Dendritic cell treated with granulocyte-macrophage colony-stimulating factor and Interleukin-4, amounts not matched to agents 40 ng/mL and 50 ng/mL, for 4 days (primary cell): ENCODE results near the gene SMARCA4.
"Not testable (repeated sequence)": the region's sequence is repeated elsewhere in the genome, so short reads cannot be mapped to it uniquely, and the experiment has no call there.

ENCODE experiments used
- H3K27ac Mint-ChIP-seq: one replicate; pipeline ENCODE4 v1.8.0; 2022; ENCODE audit warnings: mild to moderate bottlenecking, mixed read lengths
- H3K27me3 Mint-ChIP-seq: one replicate; pipeline ENCODE4 v1.8.0; 2022; ENCODE audit warnings: mild to moderate bottlenecking, mixed read lengths
- H3K36me3 Mint-ChIP-seq: one replicate; pipeline ENCODE4 v1.8.0; 2022; ENCODE audit warnings: low read depth, mixed read lengths
- H3K4me1 Mint-ChIP-seq: one replicate; pipeline ENCODE4 v1.8.0; 2022; ENCODE audit warnings: low read depth, mixed read lengths
- H3K4me3 Mint-ChIP-seq: one replicate; pipeline ENCODE4 v1.8.0; 2022; ENCODE audit warnings: mild to moderate bottlenecking, moderate library complexity, mixed read lengths
- H3K9me3 Mint-ChIP-seq: one replicate; pipeline ENCODE4 v1.8.0; 2022; ENCODE audit warnings: mixed read lengths
- intact Hi-C: fragments of 100-400 bp; cut with micrococcal nuclease; formaldehyde crosslinking; loops from one replicate; pipeline ENCODE4 v1.15.0; 2022

Gene SMARCA4

DNA sequence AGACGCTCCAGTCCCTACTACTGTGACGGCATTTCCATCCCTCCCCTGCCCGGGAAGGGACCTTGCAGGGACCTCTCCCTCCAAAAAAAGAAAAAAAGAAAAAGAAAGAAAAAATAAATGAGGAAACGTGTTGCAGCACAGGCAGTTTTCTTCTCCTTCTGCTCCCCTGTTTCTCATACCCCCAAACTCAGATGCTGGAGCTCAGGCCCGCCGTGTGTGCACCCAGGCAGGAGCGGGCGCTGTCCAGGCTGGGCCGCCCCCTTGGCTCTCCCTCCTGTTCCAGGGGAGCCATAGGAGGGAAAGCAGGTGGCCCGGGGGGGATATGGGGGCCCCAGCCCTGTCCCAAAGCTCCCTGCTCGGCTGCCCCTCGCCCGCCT lies 38.2 kb upstream of the SMARCA4 start:
- H3K27me3 Mint-ChIP-seq, result no peaks in the 10 kb centered on the region
- intact Hi-C loops, result no loop called here
- no peak overlapping the region for H3K4me3 Mint-ChIP-seq
- H3K36me3 Mint-ChIP-seq, result peaks cover 97% of the 10 kb centered on the region
- H3K4me1 Mint-ChIP-seq, result peaks cover 6% of the 10 kb centered on the region
- no peaks in the 10 kb centered on the region for H3K9me3 Mint-ChIP-seq
- H3K27ac Mint-ChIP-seq, result no peak overlapping the region

DNA sequence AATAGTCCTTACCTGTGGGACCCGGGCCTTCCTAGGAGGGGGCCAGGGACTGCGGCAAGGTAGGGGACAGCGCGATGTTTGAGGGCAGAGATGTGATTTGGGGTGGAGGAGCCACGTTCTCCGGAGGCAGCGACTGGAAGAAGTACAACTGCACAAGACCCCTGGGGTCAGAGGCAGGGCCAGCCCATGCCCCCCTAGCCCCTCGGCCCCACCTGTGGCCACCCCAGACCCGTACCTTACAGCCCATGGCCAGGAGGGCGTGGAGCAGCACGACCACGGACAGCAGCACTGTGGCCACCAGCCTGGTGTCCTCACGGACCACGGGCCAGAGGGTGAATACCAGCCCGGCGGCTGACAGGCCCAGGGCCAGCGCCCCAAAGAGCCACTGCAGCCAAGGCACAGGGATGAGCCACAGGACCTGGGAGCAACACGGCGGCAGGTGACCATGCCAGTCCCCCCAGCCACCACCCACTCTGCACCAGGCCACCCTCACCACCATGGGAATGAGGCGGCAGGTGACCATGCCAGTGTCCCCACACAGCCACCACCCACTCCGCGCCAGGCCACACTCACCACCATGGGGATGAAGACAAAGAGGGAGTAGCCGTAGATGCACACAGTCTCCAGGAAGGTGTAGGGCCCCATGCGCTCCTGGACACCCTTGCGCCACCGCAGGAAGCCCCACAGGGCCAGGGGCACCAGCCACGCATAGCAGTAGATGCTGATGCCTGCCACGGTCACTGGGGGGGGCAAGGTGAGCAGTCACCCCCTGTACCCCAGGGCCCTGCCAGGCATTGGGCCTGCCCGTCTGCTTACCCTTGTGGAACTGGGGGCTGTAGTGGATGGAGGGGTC lies 37.3 kb upstream of the SMARCA4 start:
- intact Hi-C loops, result no loop called here
- Mint-ChIP-seq H3K36me3 (peaks cover 96% of the 10 kb centered on the region), H3K27ac (no peak overlapping the region), H3K4me1 (peaks cover 12% of the 10 kb centered on the region), H3K9me3 (no peaks in the 10 kb centered on the region), H3K27me3 (no peaks in the 10 kb centered on the region), H3K4me3 (no peak overlapping the region)

DNA sequence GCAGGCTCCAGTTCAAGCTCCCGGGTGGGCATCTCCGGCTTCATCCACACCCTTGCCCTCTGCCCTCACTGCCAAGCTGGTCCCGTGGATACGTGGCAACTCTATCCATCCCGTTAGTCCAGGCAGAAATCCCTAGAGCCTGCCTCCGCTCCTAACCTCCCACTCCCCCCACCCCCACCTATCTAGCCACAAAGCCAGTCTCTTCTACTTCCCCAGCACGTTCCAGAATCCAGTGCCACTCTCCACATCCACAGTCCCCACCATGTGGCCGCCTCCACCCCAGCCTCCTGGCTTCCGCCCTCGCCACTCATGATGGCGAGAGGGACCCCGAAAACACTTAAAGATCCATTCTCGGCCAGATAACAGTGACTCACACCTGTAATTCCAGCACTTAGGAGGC lies 36.2 kb upstream of the SMARCA4 start:
- Mint-ChIP-seq H3K27ac (no peak overlapping the region), H3K36me3 (peaks cover 95% of the 10 kb centered on the region), H3K4me1 (peaks cover 17% of the 10 kb centered on the region), H3K27me3 (no peaks in the 10 kb centered on the region), H3K9me3 (no peaks in the 10 kb centered on the region), H3K4me3 (no peak overlapping the region)
- intact Hi-C loops, result no loop called here

DNA sequence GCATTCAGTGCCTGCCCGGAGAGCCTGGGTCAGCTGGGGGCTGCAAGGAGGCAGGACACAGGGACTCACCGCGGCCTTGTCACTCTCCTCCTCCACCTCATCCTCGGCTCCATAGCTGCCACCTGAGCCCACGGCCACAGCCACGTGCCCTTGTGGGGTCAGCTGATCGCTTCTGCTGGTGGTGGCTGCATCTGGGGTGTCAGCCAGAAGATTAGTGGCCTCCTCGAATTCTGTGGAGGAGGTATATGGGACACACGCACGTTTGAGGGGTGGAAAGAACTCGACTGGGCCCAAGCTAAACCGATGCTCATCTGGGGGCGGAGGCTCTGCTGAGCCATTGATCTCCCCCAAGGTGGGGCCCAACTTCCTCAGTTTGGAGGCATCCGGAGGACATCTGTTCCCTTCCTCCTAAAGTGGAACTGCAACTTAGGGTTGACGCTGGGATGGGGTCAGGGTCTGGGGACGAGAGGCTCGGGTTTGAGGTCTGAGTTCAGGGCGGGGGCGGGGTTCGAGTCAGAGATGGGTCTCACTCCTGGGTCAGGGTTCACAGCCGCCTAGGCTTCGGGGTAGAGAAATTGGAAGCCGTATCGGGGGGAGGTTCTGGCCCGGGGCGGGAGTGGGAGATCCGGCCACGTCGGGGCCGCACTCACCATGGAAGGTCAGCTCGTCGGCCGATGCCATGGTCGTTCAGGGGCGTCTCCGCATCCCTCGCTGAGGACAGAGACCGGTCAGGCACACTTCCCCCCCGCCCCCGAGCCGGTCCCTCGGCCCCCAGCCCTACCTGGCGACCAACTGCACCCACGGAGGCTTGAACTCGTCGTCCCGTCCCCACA lies 32.9 kb upstream of the SMARCA4 start:
- H3K27me3 Mint-ChIP-seq, result no peaks in the 10 kb centered on the region
- peaks cover 77% of the 10 kb centered on the region for H3K36me3 Mint-ChIP-seq
- peak overlapping the region; percentile 97 for H3K4me3 Mint-ChIP-seq
- no peaks in the 10 kb centered on the region for H3K9me3 Mint-ChIP-seq
- peak overlapping the region; percentile 87 for H3K27ac Mint-ChIP-seq
- peaks cover 19% of the 10 kb centered on the region for H3K4me1 Mint-ChIP-seq
- intact Hi-C loops, result loop anchor here (1.0 kb wide), 1 partner anchor 57 kb away; the partner anchor contains the start of gene CARM1

DNA sequence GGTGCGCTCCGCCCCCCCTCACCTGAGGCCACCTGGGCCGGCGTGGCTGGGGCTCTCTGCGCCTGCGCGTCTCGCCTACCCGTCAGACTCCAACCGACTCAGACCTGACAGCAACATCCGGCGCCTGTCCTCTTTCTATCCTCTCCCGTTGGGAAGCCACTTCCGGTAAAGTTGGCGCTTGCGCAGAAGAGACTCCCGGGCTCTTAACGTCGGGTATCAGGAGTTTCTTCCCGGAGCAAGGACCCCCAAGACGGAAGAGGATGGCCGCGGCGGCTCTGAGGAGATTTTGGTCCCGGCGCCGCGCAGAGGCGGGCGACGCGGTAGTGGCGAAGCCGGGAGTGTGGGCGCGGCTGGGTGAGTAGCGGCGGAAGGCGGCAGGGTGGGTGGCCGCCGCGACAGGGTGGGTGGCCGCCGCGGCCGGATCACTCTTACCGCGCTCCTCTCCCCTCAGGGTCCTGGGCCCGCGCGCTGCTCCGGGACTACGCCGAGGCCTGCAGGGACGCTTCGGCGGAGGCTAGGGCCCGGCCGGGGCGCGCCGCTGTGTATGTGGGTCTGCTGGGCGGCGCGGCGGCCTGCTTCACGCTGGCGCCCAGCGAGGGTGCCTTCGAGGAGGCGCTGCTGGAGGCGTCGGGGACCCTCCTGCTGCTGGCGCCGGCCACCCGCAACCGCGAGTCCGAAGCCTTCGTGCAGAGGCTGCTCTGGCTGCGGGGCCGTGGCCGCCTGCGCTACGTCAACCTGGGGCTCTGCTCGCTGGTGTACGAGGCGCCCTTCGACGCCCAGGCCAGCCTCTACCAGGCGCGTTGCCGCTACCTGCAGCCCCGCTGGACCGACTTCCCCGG lies 32.0 kb upstream of the SMARCA4 start, which contains the start of the genes TIMM29 and YIPF2:
Gene TIMM29, plus strand, starts transcription at position 249 of the 839 bp plus-strand sequence. Its CDS starts 12 bp downstream, at position 261.
Gene YIPF2, minus strand, starts transcription at position 77 of the 839 bp plus-strand sequence. CDS start 229 bp downstream, outside the sequence.
- intact Hi-C loops, result loop anchor here (1.0 kb wide), 1 partner anchor 57 kb away; the partner anchor contains the start of gene CARM1
- no peaks in the 10 kb centered on the region for H3K9me3 Mint-ChIP-seq

DNA sequence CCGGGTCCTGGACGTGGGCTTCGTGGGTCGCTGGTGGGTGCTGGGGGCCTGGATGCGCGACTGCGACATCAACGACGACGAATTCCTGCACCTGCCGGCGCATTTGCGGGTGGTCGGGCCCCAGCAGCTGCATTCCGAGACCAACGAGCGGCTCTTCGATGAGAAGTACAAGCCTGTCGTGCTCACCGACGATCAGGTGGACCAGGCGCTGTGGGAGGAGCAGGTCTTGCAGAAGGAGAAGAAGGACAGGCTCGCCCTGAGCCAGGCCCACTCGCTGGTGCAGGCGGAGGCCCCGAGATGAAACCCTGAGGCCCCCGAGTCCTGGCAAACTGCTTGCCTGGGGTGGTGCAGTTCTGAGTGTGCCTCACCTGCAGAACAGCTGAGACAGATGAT lies 31.4 kb upstream of the SMARCA4 start:
- Mint-ChIP-seq H3K9me3 (no peaks in the 10 kb centered on the region), H3K27me3 (no peaks in the 10 kb centered on the region), H3K36me3 (peaks cover 65% of the 10 kb centered on the region), H3K27ac (peak overlapping the region; percentile 87), H3K4me1 (peaks cover 19% of the 10 kb centered on the region), H3K4me3 (peak overlapping the region; percentile 97)
- intact Hi-C loops, result no loop called here

More for the DNA sequence above, 32.0 kb upstream of the SMARCA4 start, which contains the start of the genes TIMM29 and YIPF2:
- no peaks in the 10 kb centered on the region for H3K27me3 Mint-ChIP-seq
- peak within 1 kb of the TSS; percentile 97 for H3K4me3 Mint-ChIP-seq
- peaks cover 19% of the 10 kb centered on the region for H3K4me1 Mint-ChIP-seq
- peaks cover 71% of the 10 kb centered on the region for H3K36me3 Mint-ChIP-seq
- H3K27ac Mint-ChIP-seq, result peak within 1 kb of the TSS; percentile 87

DNA sequence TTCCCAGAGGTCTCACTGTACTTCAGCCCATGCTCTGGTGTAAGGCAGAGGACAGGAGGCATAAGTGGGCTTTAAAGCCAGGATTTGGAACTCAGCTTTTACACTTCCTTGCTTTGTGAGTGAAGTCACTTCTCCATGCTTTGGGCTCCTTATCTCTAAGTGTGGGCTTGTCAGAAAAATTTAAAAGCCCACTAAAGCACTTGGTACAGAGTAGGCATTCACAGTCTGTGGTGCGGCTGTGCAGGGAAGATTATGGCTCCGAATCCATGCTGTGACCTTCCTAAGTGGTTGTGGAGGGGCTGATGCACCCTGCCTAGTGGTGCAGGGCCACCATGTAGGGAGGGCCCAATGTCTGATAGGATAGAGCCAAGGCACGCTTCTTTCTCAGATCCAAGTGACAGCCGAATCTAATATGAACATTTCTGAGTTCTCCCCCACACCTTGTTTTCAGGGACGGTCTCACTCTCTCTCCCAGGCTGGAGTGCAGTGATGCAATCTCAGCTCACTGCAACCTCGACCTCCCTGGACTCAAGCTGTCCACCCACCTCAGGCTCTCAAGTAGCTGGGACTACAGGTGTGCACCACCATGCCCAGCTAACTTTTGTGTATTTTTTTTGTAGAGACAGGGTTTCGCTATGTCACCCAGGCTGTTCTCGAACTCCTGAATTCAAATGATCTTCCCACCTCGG lies 25.3 kb upstream of the SMARCA4 start:
- H3K4me1 Mint-ChIP-seq, result peaks cover 5% of the 10 kb centered on the region
- H3K27me3 Mint-ChIP-seq, result no peaks in the 10 kb centered on the region
- H3K4me3 Mint-ChIP-seq, result no peak overlapping the region
- H3K9me3 Mint-ChIP-seq, result no peaks in the 10 kb centered on the region
- intact Hi-C loops, result no loop called here
- H3K36me3 Mint-ChIP-seq, result peaks cover 30% of the 10 kb centered on the region
- peak overlapping the region; percentile 57 for H3K27ac Mint-ChIP-seq

DNA sequence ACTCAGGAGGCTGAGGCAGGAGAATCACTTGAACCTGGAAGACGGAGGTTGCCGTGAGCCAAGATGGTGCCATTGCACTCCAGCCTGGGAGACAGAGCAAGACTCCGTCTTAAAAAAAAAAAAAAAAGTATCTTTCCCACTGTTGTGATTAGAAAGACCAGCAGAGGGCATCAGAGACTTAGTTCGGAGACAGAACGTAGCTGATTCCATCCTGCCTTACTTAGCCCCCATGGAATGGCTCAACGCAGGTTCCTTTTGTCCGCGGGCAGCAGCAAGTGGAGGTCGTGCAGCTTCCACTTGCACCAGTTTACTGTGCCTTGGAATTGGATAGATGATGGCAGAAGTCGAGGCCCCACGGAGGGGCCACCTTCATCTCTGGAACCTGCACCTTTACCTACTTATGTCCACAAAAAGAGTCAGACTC lies 24.2 kb upstream of the SMARCA4 start:
- peaks cover 22% of the 10 kb centered on the region for H3K36me3 Mint-ChIP-seq
- H3K4me1 Mint-ChIP-seq, result peaks cover 5% of the 10 kb centered on the region
- no peak overlapping the region for H3K4me3 Mint-ChIP-seq
- no peak overlapping the region for H3K27ac Mint-ChIP-seq
- no peaks in the 10 kb centered on the region for H3K27me3 Mint-ChIP-seq
- intact Hi-C loops, result no loop called here
- H3K9me3 Mint-ChIP-seq, result no peaks in the 10 kb centered on the region

DNA sequence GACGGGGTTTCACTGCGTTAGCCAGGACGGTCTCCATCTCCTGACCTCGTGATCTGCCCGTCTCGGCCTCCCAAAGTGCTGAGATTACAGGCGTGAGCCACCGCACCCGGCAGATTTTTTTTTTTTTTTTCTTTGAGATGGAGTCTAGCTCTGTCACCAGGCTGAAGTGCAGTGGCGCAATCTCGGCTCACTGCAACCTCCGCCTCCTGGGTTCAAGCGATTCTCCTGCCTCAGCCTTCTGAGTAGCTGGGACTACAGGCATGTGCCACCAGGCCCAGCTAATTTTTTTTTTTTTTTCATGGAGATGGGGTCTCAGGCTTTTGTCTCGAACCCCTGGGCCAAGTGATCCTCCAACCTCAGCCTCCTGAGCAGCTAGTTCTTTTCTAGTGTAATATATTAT lies 19.2 kb upstream of the SMARCA4 start:
- H3K9me3 Mint-ChIP-seq, H3K36me3 Mint-ChIP-seq, H3K4me1 Mint-ChIP-seq, H3K27me3 Mint-ChIP-seq, H3K4me3 Mint-ChIP-seq, H3K27ac Mint-ChIP-seq: not testable (repeated sequence)
- intact Hi-C loops, result loop anchor here (5.0 kb wide), 1 partner anchor 71 kb away; no protein-coding TSS in a partner anchor

DNA sequence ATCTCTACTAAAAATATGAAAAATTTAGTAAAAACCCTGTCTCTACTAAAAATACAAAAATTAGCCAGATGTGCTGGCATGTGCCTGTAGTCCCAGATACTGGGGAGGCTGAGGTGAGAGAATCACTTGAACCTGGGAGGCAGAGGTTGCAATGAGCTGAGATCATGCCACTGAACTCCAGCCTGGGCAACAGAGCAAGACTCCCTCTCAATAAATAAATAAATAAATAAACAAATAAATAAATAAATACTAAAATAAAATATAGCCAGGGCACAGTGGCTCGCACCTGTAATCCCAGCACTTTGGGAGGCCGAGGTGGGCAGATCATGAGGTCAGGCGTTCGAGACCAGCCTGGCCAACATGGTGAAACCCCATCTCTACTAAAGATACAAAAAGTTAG lies 17.4 kb upstream of the SMARCA4 start:
- not testable (repeated sequence) for H3K9me3 Mint-ChIP-seq, H3K27ac Mint-ChIP-seq, H3K36me3 Mint-ChIP-seq, H3K4me1 Mint-ChIP-seq, H3K27me3 Mint-ChIP-seq, H3K4me3 Mint-ChIP-seq
- intact Hi-C loops, result loop anchor here (5.0 kb wide), 1 partner anchor 69 kb away; no protein-coding TSS in a partner anchor

DNA sequence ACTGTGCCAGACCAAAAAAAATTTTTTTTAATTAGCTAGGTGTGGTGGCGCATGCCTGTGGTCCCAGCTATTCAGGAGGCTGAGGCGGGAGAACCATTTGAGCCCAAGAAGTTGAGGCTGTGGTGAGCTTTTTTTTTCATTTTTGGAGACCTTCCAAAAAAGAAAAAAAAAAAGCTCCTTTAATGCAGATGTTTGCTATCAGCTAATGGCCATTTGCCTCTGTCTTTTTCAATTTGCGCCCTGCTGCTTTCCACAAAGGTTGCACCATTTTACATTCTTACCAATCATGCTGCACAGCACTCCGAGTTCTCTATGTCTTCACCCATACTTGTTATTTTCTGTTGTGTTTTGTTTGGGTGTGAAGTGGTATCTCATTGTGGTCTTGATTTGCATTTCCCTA lies 15.6 kb upstream of the SMARCA4 start:
- Mint-ChIP-seq H3K27ac (no peak overlapping the region), H3K27me3 (no peaks in the 10 kb centered on the region), H3K4me1 (no peaks in the 10 kb centered on the region), H3K4me3 (no peak overlapping the region), H3K9me3 (no peaks in the 10 kb centered on the region), H3K36me3 (no peaks in the 10 kb centered on the region)
- intact Hi-C loops, result no loop called here

DNA sequence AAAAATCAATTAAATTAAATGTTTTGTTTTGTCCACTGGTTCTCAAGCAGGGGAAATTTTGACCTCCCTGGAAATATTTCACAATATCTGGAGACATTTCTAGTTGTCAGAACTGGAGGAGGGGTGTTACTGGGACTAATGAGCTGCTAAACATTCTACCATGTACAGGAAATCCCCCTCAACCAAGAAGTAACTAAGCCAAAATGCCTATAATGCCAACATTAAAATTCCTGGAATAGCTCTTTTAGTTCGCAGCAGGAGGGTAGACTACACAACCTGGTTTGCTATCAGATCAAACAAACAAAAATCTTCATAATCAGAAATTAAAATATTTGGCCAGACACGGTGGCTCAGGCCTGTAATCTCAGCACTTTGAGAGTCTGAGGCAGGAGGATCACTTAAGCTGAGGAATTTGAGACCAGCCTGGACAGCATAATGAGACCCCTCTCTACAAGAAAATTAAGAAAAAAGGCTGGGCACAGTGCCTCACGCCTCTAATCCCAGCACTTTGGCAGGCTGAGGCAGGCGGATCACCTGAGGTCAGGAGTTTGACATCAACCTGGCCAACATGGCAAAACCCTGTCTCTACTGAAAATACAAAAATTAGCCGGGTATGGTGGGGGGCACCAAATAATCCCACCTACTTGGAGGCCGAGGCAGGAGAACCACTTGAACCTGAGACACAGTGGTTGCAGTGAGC lies 13.7 kb upstream of the SMARCA4 start:
- no peak overlapping the region for H3K4me3 Mint-ChIP-seq

More for the DNA sequence above, 13.7 kb upstream of the SMARCA4 start:
- Mint-ChIP-seq H3K27me3 (no peaks in the 10 kb centered on the region), H3K27ac (no peak overlapping the region), H3K36me3 (no peaks in the 10 kb centered on the region), H3K4me1 (no peaks in the 10 kb centered on the region), H3K9me3 (no peaks in the 10 kb centered on the region)
- intact Hi-C loops, result no loop called here
